Smooth muscle cell (in vitro differentiated cells): ENCODE data around the gene ABL2. TPM values are rescaled to one million over a fixed set of nuclear protein-coding genes. Genes with fewer than 3 reads are reported as not detected.

Experiments used
- DNase-seq: peaks from one replicate; lab custom pipeline; 2025; ENCODE audit not compliant: unreplicated experiment; lab: John Stamatoyannopoulos, UW
- H2AFZ ChIP-seq: fragments of 200-600 bp; sonication (generic); 2 replicates; pipeline ENCODE4 v1.6.0; 2016; ENCODE audit warnings: antibody characterized with exemption, low read depth, mild to moderate bottlenecking
- H3F3A ChIP-seq: fragments of 200-600 bp; sonication (generic); 2 replicates; pipeline ENCODE4 v1.6.0; 2017; ENCODE audit warnings: antibody characterized with exemption, low read depth
- H3K27ac ChIP-seq: fragments of 200-600 bp; sonication (generic); 2 replicates; pipeline ENCODE4 v1.5.1; 2016; ENCODE audit warnings: low read depth, mild to moderate bottlenecking
- H3K27me3 ChIP-seq: fragments of 200-600 bp; sonication (generic); 2 replicates; pipeline ENCODE4 v1.6.1; 2016; ENCODE audit warnings: low read depth, mild to moderate bottlenecking
- H3K36me3 ChIP-seq: fragments of 200-600 bp; sonication (generic); 2 replicates; pipeline ENCODE4 v1.5.1; 2016; ENCODE audit warnings: low read depth
- H3K4me1 ChIP-seq: fragments of 200-600 bp; sonication (generic); 2 replicates; pipeline ENCODE4 v1.5.1; 2016; ENCODE audit warnings: low read depth
- H3K4me2 ChIP-seq: fragments of 200-600 bp; sonication (generic); 2 replicates; pipeline ENCODE4 v1.6.0; 2016; ENCODE audit warnings: mild to moderate bottlenecking
- H3K4me3 ChIP-seq: fragments of 200-600 bp; sonication (generic); 2 replicates; pipeline ENCODE4 v1.5.1; 2016; ENCODE audit warnings: mild to moderate bottlenecking
- H3K79me2 ChIP-seq: fragments of 200-600 bp; sonication (generic); 2 replicates; pipeline ENCODE4 v1.6.0; 2016; ENCODE audit warnings: low read depth, mild to moderate bottlenecking
- H3K9ac ChIP-seq: fragments of 200-600 bp; sonication (generic); 2 replicates; pipeline ENCODE4 v1.6.0; 2016; ENCODE audit warnings: low read depth
- H3K9me3 ChIP-seq: fragments of 200-600 bp; sonication (generic); replicated peaks from 2 replicates; pipeline ENCODE4 v1.5.1; 2016; ENCODE audit warnings: low read depth
- H4K20me1 ChIP-seq: fragments of 200-600 bp; sonication (generic); 2 replicates; pipeline ENCODE4 v1.6.0; 2016; ENCODE audit warnings: low read depth
- WGBS: methylation state at CpG from one replicate; pipeline ENCODE4 v1.1.7; 2016; ENCODE audit warnings: low lambda C conversion rate; 5-methylcytosine and 5-hydroxymethylcytosine counted together
- polyA plus RNA-seq: library from polyadenylated mRNA; unstranded; fragments of >200 nt; fragmentation: Nextera tagmentation; extraction: Ambion mirVana; gene quantifications from 2 replicates; pipeline ENCODE4 v1.2.1, GENCODE V29; 2016
- total RNA-seq: library from RNA; depleted of rRNA; stranded (reverse); fragments of >200 nt; gene quantifications from 2 replicates; pipeline ENCODE4 v1.2.3, GENCODE V29; 2014
- TF ChIP-seq, protein P1 (sequence below): fragments of 200-600 bp; sonication (generic); IDR thresholded peaks from 2 replicates; pipeline ENCODE4 v1.5.1; 2017; ENCODE audit warnings: borderline replicate concordance, mild to moderate bottlenecking, antibody characterized with exemption; ENCODE audit not compliant: insufficient read depth, poor library complexity, severe bottlenecking

The ABL2 gene
- total and polyA plus RNA-seq, 2 experiments from 2014 or later = 16.5 to 56.5 TPM

DNA sequence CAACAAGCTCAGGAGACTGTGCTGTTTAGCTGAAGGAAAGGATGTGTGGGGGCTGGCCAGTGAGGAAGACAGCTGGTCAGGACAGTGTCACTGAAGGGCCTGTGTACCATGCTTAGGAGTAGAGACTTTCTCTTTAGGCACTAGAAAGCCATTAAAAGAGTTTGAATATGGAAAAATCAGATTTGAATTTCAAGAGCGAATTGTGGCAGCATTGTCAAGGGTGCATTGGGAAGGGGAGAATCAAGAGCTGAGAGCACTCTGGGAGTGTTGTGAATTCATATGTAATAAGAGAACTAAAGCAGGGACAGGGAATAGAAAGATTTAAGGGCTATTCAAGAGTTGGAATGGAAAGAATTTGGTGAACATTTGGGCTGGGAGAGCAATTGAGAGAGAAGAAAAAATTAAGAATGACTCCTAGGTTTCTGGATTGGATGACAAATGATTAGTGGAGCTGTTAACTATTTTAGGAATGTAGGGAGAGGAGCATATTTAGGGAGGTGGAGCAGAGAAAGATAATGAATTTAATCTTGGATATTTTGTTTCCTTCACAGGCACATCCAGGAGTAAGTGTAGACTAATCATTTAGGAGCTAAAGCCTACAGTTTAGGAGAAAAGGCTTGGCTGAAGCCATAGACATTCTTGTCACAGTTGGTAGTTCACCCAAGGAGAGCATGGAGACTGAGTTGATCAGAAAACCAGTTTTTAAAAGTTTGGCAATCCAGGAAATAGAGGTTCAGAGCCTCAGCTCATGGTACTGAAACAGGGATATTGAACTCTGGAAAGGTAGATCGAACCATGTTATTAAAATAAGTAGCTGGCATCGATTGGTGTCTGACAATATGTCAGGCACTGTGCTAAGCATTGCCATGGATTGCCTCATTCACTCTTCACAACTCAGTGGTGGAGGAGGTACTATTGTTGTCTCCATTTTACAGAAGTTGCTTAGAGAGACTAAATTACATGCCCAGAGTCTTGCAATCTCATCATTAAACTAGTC lies 170.7 kb downstream of the ABL2 start:
- no peak overlapping the region for H3K9ac ChIP-seq
- DNase-seq = no peak
- H3K27me3 ChIP-seq = no peaks in the 10 kb centered on the region
- H3F3A ChIP-seq = no peaks in the 10 kb centered on the region
- H3K36me3 ChIP-seq = no peaks in the 10 kb centered on the region
- H2AFZ ChIP-seq = no peak overlapping the region
- no peaks in the 10 kb centered on the region for H4K20me1 ChIP-seq
- TF ChIP-seq, protein P1, sequence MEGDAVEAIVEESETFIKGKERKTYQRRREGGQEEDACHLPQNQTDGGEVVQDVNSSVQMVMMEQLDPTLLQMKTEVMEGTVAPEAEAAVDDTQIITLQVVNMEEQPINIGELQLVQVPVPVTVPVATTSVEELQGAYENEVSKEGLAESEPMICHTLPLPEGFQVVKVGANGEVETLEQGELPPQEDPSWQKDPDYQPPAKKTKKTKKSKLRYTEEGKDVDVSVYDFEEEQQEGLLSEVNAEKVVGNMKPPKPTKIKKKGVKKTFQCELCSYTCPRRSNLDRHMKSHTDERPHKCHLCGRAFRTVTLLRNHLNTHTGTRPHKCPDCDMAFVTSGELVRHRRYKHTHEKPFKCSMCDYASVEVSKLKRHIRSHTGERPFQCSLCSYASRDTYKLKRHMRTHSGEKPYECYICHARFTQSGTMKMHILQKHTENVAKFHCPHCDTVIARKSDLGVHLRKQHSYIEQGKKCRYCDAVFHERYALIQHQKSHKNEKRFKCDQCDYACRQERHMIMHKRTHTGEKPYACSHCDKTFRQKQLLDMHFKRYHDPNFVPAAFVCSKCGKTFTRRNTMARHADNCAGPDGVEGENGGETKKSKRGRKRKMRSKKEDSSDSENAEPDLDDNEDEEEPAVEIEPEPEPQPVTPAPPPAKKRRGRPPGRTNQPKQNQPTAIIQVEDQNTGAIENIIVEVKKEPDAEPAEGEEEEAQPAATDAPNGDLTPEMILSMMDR = no peak
- no peak overlapping the region for H3K4me3 ChIP-seq
- 88% methylated on average over 3 of the region's 3 CpGs for WGBS
- H3K79me2 ChIP-seq = no peaks in the 10 kb centered on the region
- no peaks in the 10 kb centered on the region for H3K4me1 ChIP-seq
- H3K9me3 ChIP-seq = no peaks in the 10 kb centered on the region
- no peak overlapping the region for H3K27ac ChIP-seq
- H3K4me2 ChIP-seq = no peak overlapping the region

DNA sequence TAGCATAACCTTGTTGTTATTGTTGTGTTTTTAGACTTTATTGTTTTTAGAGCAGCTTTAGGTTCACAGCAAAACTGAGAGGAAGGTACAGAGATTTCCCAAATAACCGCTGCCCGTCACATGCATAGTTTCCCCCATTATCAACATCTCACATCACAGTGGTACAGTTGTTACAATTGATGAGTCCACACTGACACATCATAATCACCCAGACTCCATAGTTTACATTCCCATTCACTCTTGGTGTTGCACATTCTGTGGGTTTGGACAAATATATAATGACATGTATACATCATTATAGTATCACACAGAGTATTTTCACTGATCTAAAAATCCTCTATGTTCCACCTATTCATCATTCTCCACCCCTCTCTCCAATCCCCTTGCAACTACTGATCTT lies 173.5 kb downstream of the ABL2 start:
- Histone ChIP-seq H3K9ac (no peak overlapping the region), H3K36me3 (no peaks in the 10 kb centered on the region), H3K4me2 (no peak overlapping the region), H3K27ac (no peak overlapping the region), H3K27me3 (no peaks in the 10 kb centered on the region), H3K9me3 (no peaks in the 10 kb centered on the region), H4K20me1 (no peaks in the 10 kb centered on the region), H3K4me3 (no peak overlapping the region), H3K79me2 (no peaks in the 10 kb centered on the region), H2AFZ (no peak overlapping the region), H3K4me1 (no peaks in the 10 kb centered on the region), H3F3A (no peaks in the 10 kb centered on the region)
- no peak for DNase-seq
- TF ChIP-seq, protein P1 = no peak
- WGBS = 100% methylated on average over 2 of the region's 2 CpGs

DNA sequence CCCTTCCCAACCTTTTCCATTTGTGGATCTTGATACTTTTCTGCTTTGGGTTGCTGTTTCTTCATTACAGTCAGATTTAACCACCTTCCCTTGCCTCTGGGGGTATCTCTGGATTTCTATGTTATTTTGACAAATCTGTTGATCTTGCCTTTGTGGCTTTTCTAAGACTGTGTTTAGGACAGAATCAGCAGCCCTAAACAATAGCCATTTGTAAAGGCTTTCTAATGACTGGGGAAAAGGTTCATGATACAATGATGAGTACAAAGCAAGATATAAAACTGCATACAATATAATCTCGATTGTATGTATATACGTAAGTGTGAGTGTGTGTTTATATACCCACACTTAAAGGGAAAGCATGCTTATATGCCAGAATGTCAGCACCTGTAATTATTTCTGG lies 176.0 kb downstream of the ABL2 start:
- no peak overlapping the region for H3K27ac ChIP-seq
- no peak overlapping the region for H3K4me2 ChIP-seq
- H3K27me3 ChIP-seq = no peaks in the 10 kb centered on the region
- H3K9me3 ChIP-seq = no peaks in the 10 kb centered on the region
- H3F3A ChIP-seq = no peaks in the 10 kb centered on the region
- no peak for DNase-seq
- no peaks in the 10 kb centered on the region for H3K36me3 ChIP-seq
- 96% methylated on average over 2 of the region's 2 CpGs for WGBS
- H4K20me1 ChIP-seq = no peaks in the 10 kb centered on the region
- TF ChIP-seq, protein P1 = no peak
- H3K79me2 ChIP-seq = no peaks in the 10 kb centered on the region
- no peaks in the 10 kb centered on the region for H3K4me1 ChIP-seq
- no peak overlapping the region for H3K9ac ChIP-seq
- H3K4me3 ChIP-seq = no peak overlapping the region
- H2AFZ ChIP-seq = no peak overlapping the region
